IMR-90 (cell line): Measurements from ENCODE around the gene ANKRD55. TPM values are rescaled to one million over a fixed set of nuclear protein-coding genes. Genes with fewer than 3 reads are reported as not detected.

Experiments used
- ATAC-seq: fragments of 200-7000 bp; cut with Tn5 transposase; 2 replicates; pipeline ENCODE4 v1.9.1; 2020; ENCODE audit warnings: low read depth, mild to moderate bottlenecking, moderate library complexity
- BruUV-seq: library from RNA; stranded (reverse); fragments of 400-500 nt; replicated peaks from 2 replicates; lab custom pipeline; 2021; lab: Mats Ljungman, UMichigan
- CTCF ChIA-PET: fragments of 300-600 bp; formaldehyde crosslinking; extraction: SDS; loops from one replicate; lab custom pipeline; 2021; ENCODE audit warnings: antibody characterized with exemption; lab: Yijun Ruan, JAX
- POLR2A ChIA-PET: fragments of 300-600 bp; sonication (Branson Sonifier 250); formaldehyde crosslinking; loops from one replicate; lab custom pipeline; 2022; ENCODE audit warnings: antibody characterized with exemption; ENCODE audit not compliant: unreplicated experiment; lab: Charles Lee
- DNase-seq: peaks from one replicate; pipeline ENCODE4 v3.0.0; 2013
- H2AFZ ChIP-seq: replicated peaks from 2 replicates; pipeline ENCODE3; 2013; ENCODE audit warnings: low read length, mild to moderate bottlenecking; ENCODE audit not compliant: poor library complexity
- H2AK5ac ChIP-seq: 2 replicates; pipeline ENCODE4 v1.6.1; 2013; ENCODE audit warnings: low read depth, low read length, inconsistent platforms
- H2AK9ac ChIP-seq: replicated peaks from 2 replicates; pipeline ENCODE3; 2013; ENCODE audit warnings: mild to moderate bottlenecking, low read depth, low read length, moderate library complexity; ENCODE audit not compliant: poor library complexity
- H2BK120ac ChIP-seq: 2 replicates; pipeline ENCODE4 v1.6.1; 2013; ENCODE audit warnings: low read depth, low read length, inconsistent platforms
- H2BK15ac ChIP-seq: 3 replicates; pipeline ENCODE4 v1.6.1; 2013; ENCODE audit warnings: low read depth, low read length, inconsistent platforms
- H2BK20ac ChIP-seq: 2 replicates; pipeline ENCODE4 v1.6.1; 2013; ENCODE audit warnings: low read depth, mild to moderate bottlenecking, inconsistent platforms, low read length, moderate library complexity
- H2BK5ac ChIP-seq: 2 replicates; pipeline ENCODE4 v1.6.1; 2013; ENCODE audit warnings: mild to moderate bottlenecking, low read depth, low read length, inconsistent platforms; ENCODE audit not compliant: poor library complexity, severe bottlenecking
- H3K14ac ChIP-seq: replicated peaks from 2 replicates; pipeline ENCODE4 v1.6.1; 2013; ENCODE audit warnings: low read depth, low read length, inconsistent platforms
- H3K18ac ChIP-seq: 2 replicates; pipeline ENCODE4 v1.6.1; 2013; ENCODE audit warnings: low read depth, low read length, control low read depth
- H3K23ac ChIP-seq: 2 replicates; pipeline ENCODE4 v1.6.1; 2013; ENCODE audit warnings: low read depth, low read length, inconsistent platforms
- H3K27ac ChIP-seq: 2 replicates; pipeline ENCODE4 v1.5.1; 2013; ENCODE audit warnings: mild to moderate bottlenecking, control low read depth, low read length; ENCODE audit not compliant: insufficient read depth
- H3K27me3 ChIP-seq: 2 replicates; pipeline ENCODE4 v1.6.1; 2013; ENCODE audit warnings: low read length; ENCODE audit not compliant: control insufficient read depth, insufficient read depth
- H3K36me3 ChIP-seq: 2 replicates; pipeline ENCODE4 v1.6.1; 2013; ENCODE audit warnings: low read length, mixed read lengths; ENCODE audit not compliant: control insufficient read depth, insufficient read depth
- H3K4ac ChIP-seq: 2 replicates; pipeline ENCODE4 v1.6.1; 2013; ENCODE audit warnings: low read depth, low read length, inconsistent platforms
- H3K4me1 ChIP-seq: 2 replicates; pipeline ENCODE4 v1.6.1; 2013; ENCODE audit warnings: low read length, mixed read lengths; ENCODE audit not compliant: control insufficient read depth, insufficient read depth
- H3K4me2 ChIP-seq: 2 replicates; pipeline ENCODE4 v1.6.1; 2013; ENCODE audit warnings: low read depth, mild to moderate bottlenecking, control low read depth, low read length, moderate library complexity
- H3K4me3 ChIP-seq: 2 replicates; pipeline ENCODE4 v1.5.1; 2013; ENCODE audit warnings: low read depth, mild to moderate bottlenecking, control low read depth, low read length, moderate library complexity; ENCODE audit not compliant: insufficient read depth
- H3K56ac ChIP-seq: 2 replicates; pipeline ENCODE4 v1.6.1; 2013; ENCODE audit warnings: low read length, inconsistent platforms; ENCODE audit not compliant: insufficient read depth; ENCODE audit errors: extremely low read depth
- H3K79me1 ChIP-seq, 2 experiments: 2 replicates each; pipeline ENCODE4 v1.6.1; 2013; ENCODE audit warnings: low read length in 2 of 2, inconsistent platforms in 1 of 2, low read depth in 1 of 2
- H3K9ac ChIP-seq: 2 replicates; pipeline ENCODE4 v1.6.1; 2013; ENCODE audit warnings: low read depth, low read length, control low read depth
- H3K9me1 ChIP-seq: 2 replicates; pipeline ENCODE4 v1.6.1; 2013; ENCODE audit warnings: low read length, inconsistent platforms; ENCODE audit not compliant: insufficient read depth
- H3K9me3 ChIP-seq: 2 replicates; pipeline ENCODE4 v1.6.1; 2013; ENCODE audit warnings: low read length; ENCODE audit not compliant: control insufficient read depth, insufficient read depth
- H4K20me1 ChIP-seq: 2 replicates; pipeline ENCODE4 v1.6.1; 2013; ENCODE audit warnings: low read length, inconsistent platforms; ENCODE audit not compliant: insufficient read depth
- H4K5ac ChIP-seq: 2 replicates; pipeline ENCODE4 v1.6.1; 2013; ENCODE audit warnings: mild to moderate bottlenecking, low read depth, low read length, control low read depth
- H4K8ac ChIP-seq, 2 experiments: 2 replicates each; pipeline ENCODE4 v1.6.1; 2013; ENCODE audit warnings: low read depth in 2 of 2, low read length in 2 of 2, control low read depth in 1 of 2, inconsistent platforms in 1 of 2
- H4K91ac ChIP-seq: 2 replicates; pipeline ENCODE4 v1.6.1; 2013; ENCODE audit warnings: low read depth, low read length, inconsistent platforms; ENCODE audit not compliant: insufficient read depth
- BHLHE40 ChIP-seq: fragments of 150-350 bp; IDR thresholded peaks from 2 replicates; pipeline ENCODE4 v1.6.1; 2016; ENCODE audit warnings: mild to moderate bottlenecking, low read depth, low read length
- CEBPB ChIP-seq: IDR thresholded peaks from 2 replicates; pipeline ENCODE4 v1.6.1; 2012; ENCODE audit warnings: low read depth, low read length, improper control_type of control experiment
- CHD1 ChIP-seq: IDR thresholded peaks from 2 replicates; pipeline ENCODE4 v1.6.1; 2012; ENCODE audit warnings: low read depth, low read length, improper control_type of control experiment
- ELK1 ChIP-seq: fragments of 150-350 bp; IDR thresholded peaks from 2 replicates; pipeline ENCODE4 v1.6.1; 2016; ENCODE audit warnings: low read depth, mild to moderate bottlenecking, low read length, moderate library complexity, borderline replicate concordance
- FOS ChIP-seq: fragments of 150-350 bp; IDR thresholded peaks from 2 replicates; pipeline ENCODE4 v1.6.1; 2016; ENCODE audit warnings: low read depth, low read length
- MAFK ChIP-seq: IDR thresholded peaks from 2 replicates; pipeline ENCODE4 v1.6.1; 2012; ENCODE audit warnings: low read depth, low read length, improper control_type of control experiment
- MAZ ChIP-seq: IDR thresholded peaks from 2 replicates; pipeline ENCODE4 v1.6.1; 2012; ENCODE audit warnings: low read depth, mild to moderate bottlenecking, low read length, improper control_type of control experiment, moderate library complexity, borderline replicate concordance
- MXI1 ChIP-seq: IDR thresholded peaks from 2 replicates; pipeline ENCODE4 v1.6.1; 2012; ENCODE audit warnings: low read depth, mild to moderate bottlenecking, low read length, moderate library complexity, borderline replicate concordance
- NFE2L2 ChIP-seq: fragments of 150-350 bp; IDR thresholded peaks from 2 replicates; pipeline ENCODE4 v1.6.1; 2016; ENCODE audit warnings: low read depth, mild to moderate bottlenecking, low read length
- POLR2A ChIP-seq: IDR thresholded peaks from 2 replicates; pipeline ENCODE4 v1.6.1; 2012; ENCODE audit warnings: mild to moderate bottlenecking, low read depth, low read length
- RAD21 ChIP-seq: IDR thresholded peaks from 2 replicates; pipeline ENCODE4 v1.6.1; 2012; ENCODE audit warnings: low read length, improper control_type of control experiment
- RCOR1 ChIP-seq: IDR thresholded peaks from 2 replicates; pipeline ENCODE4 v1.6.1; 2012; ENCODE audit warnings: mild to moderate bottlenecking, low read length, improper control_type of control experiment; ENCODE audit not compliant: insufficient replicate concordance
- RFX5 ChIP-seq: IDR thresholded peaks from 2 replicates; pipeline ENCODE4 v1.8.0; 2012; ENCODE audit warnings: low read depth, mild to moderate bottlenecking, low read length, moderate library complexity
- SMC3 ChIP-seq: fragments of 150-350 bp; IDR thresholded peaks from 2 replicates; pipeline ENCODE4 v1.6.1; 2016; ENCODE audit warnings: low read depth, mild to moderate bottlenecking, antibody characterized with exemption, low read length, moderate library complexity
- USF2 ChIP-seq: fragments of 150-350 bp; IDR thresholded peaks from 2 replicates; pipeline ENCODE4 v1.6.1; 2017; ENCODE audit warnings: mild to moderate bottlenecking, antibody characterized with exemption, low read length, low read depth
- WGBS, 2 experiments: methylation state at CpG; one replicate each; pipeline versions ENCODE4 v1.1.5 to v1.1.7; 2013; ENCODE audit warnings: missing lambda C conversion rate in 2 of 2; ENCODE audit not compliant: insufficient read length in 1 of 2; ENCODE audit errors: extremely low coverage in 2 of 2; 5-methylcytosine and 5-hydroxymethylcytosine counted together
- dilution Hi-C: fragments of 300-500 bp; cut with HindIII; formaldehyde crosslinking; loops from one replicate; pipeline ENCODE4 v1.14.3; 2018; ENCODE audit warnings: low sequenced_read_pairs; ENCODE audit not compliant: unreplicated experiment
- in situ Hi-C: fragments of 300-500 bp; cut with MboI; formaldehyde crosslinking; loops from 3 replicates; pipeline ENCODE4 v1.14.3; 2019; ENCODE audit warnings: low sequenced_read_pairs, inconsistent platforms, mixed read lengths
- intact Hi-C: fragments of 100-400 bp; cut with micrococcal nuclease; formaldehyde crosslinking; loops from 2 replicates; pipeline ENCODE4 v1.10.0; 2022
- polyA plus RNA-seq, 3 experiments: library from polyadenylated mRNA; depleted of rRNA; stranded (reverse); fragments of >200 nt; gene quantifications; 2 replicates each; pipeline ENCODE4 v1.2.3, GENCODE V29; 2012; ENCODE audit warnings: low replicate concordance in 1 of 3
- total RNA-seq: library from RNA; depleted of rRNA; stranded (reverse); fragments of >200 nt; gene quantifications from 2 replicates; pipeline ENCODE4 v1.2.3, GENCODE V29; 2012
- TF ChIP-seq, protein P1 (sequence below): conservative IDR thresholded peaks from 2 replicates; pipeline ENCODE4 v1.5.1; 2012; ENCODE audit warnings: mild to moderate bottlenecking, low read depth, low read length, improper control_type of control experiment

ANKRD55 gene
- total and polyA plus RNA-seq, 2 of the 4 experiments (the other 2 are of a cell fraction): not detected

DNA sequence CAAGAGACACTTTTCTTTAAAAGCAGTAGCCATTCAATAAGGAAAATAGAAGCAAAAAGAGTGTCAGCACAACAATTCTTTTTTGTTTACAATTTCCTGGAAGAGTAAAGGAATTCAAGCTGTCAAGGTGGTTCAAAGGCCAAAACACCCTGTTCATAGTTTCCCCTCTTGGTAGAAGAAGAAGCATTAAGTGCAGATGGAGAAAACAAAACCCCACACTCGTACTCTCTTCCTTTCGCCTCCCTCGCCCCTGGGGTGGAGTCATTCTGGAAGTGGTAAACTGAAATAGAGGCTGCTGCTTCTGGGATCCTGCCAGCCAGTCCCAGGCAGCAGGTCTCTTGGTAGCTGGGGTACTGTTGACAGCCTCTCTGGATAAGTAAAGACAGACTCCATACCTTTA lies 105.0 kb downstream of the ANKRD55 start:
- H4K20me1 ChIP-seq: no peaks in the 10 kb centered on the region
- DNase-seq (no peak), ATAC-seq (no peak)
- peaks cover 6% of the 10 kb centered on the region; the same call in 1 of the 2 replicates for H3K9me1 ChIP-seq
- H2BK120ac ChIP-seq: peak overlapping the region; percentile 38
- no peak overlapping the region for H2AFZ ChIP-seq
- H3K79me1 ChIP-seq: 0 out of 4 replicates have a peak, but pooled peaks cover 0 to 8% of the 10 kb centered on the region in 2 experiments
- ChIA-PET CTCF (no interaction called here), POLR2A (no interaction called here)
- 0 out of 2 replicates have a peak, but pooled peaks cover 4% of the 10 kb centered on the region for H3K9me3 ChIP-seq
- peak overlapping the region; percentile 10; the same call in 1 of the 2 replicates for H4K91ac ChIP-seq
- H3K27ac ChIP-seq: no peak overlapping the region
- in situ Hi-C loops (no loop called here), dilution Hi-C loops (no loop called here), intact Hi-C loops (no loop called here)
- no peak overlapping the region for H3K9ac ChIP-seq
- H4K5ac ChIP-seq: peak overlapping the region; percentile 30; the same call in 1 of the 2 replicates
- TF ChIP-seq CHD1 (no peak), POLR2A (no peak), SMC3 (no peak), BHLHE40 (no peak), RFX5 (no peak), MXI1 (no peak), RCOR1 (no peak), ELK1 (no peak), FOS (no peak), CEBPB (no peak), RAD21 (no peak), MAZ (no peak), NFE2L2 (no peak), USF2 (no peak), MAFK (no peak)
- TF ChIP-seq, protein P1, sequence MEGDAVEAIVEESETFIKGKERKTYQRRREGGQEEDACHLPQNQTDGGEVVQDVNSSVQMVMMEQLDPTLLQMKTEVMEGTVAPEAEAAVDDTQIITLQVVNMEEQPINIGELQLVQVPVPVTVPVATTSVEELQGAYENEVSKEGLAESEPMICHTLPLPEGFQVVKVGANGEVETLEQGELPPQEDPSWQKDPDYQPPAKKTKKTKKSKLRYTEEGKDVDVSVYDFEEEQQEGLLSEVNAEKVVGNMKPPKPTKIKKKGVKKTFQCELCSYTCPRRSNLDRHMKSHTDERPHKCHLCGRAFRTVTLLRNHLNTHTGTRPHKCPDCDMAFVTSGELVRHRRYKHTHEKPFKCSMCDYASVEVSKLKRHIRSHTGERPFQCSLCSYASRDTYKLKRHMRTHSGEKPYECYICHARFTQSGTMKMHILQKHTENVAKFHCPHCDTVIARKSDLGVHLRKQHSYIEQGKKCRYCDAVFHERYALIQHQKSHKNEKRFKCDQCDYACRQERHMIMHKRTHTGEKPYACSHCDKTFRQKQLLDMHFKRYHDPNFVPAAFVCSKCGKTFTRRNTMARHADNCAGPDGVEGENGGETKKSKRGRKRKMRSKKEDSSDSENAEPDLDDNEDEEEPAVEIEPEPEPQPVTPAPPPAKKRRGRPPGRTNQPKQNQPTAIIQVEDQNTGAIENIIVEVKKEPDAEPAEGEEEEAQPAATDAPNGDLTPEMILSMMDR: no peak
- no CpG with 5 or more reads among the region's 3 CpGs for WGBS, 2 experiments
- H2BK5ac ChIP-seq: no peak overlapping the region
- BruUV-seq: no TSS peak
- 0 out of 2 replicates have a peak overlapping the region, but pooled peaks have one; percentile 13 for H3K56ac ChIP-seq
- no peaks in the 10 kb centered on the region for H3K36me3 ChIP-seq
- H2AK5ac ChIP-seq: peak overlapping the region; percentile 5; the same call in 1 of the 2 replicates
- no peak overlapping the region for H2AK9ac ChIP-seq
- H3K4ac ChIP-seq: peak overlapping the region; percentile 7
- H2BK15ac ChIP-seq: peak overlapping the region; percentile 47; the same call in 2 of the 3 replicates
- no peak overlapping the region for H3K4me3 ChIP-seq
- 0 out of 2 replicates have a peak overlapping the region, but pooled peaks have one; percentile 22 for H3K23ac ChIP-seq
- no peaks in the 10 kb centered on the region for H3K27me3 ChIP-seq
- H3K18ac ChIP-seq: peak overlapping the region; percentile 70
- H3K4me2 ChIP-seq: peak overlapping the region; percentile 58; the same call in 1 of the 2 replicates
- peak overlapping the region; percentile 6 to 59; a peak in 2 of 4 replicates for H4K8ac ChIP-seq
- peak overlapping the region; percentile 50; the same call in 1 of the 2 replicates for H2BK20ac ChIP-seq
- H3K14ac ChIP-seq: peak overlapping the region; percentile 75
- peaks cover 7% of the 10 kb centered on the region for H3K4me1 ChIP-seq
